ENCODE data around the gene FITM1. TPM values are rescaled to one million over a fixed set of nuclear protein-coding genes. Genes with fewer than 3 reads are reported as not detected.
"Not testable (repeated sequence)": the region's sequence is repeated elsewhere in the genome, so short reads cannot be mapped to it uniquely, and the experiment has no call there.

The FITM1 gene
- polyA plus RNA-seq, 3 donors, result 1.1 to 2.3 (median 1.5) TPM

DNA sequence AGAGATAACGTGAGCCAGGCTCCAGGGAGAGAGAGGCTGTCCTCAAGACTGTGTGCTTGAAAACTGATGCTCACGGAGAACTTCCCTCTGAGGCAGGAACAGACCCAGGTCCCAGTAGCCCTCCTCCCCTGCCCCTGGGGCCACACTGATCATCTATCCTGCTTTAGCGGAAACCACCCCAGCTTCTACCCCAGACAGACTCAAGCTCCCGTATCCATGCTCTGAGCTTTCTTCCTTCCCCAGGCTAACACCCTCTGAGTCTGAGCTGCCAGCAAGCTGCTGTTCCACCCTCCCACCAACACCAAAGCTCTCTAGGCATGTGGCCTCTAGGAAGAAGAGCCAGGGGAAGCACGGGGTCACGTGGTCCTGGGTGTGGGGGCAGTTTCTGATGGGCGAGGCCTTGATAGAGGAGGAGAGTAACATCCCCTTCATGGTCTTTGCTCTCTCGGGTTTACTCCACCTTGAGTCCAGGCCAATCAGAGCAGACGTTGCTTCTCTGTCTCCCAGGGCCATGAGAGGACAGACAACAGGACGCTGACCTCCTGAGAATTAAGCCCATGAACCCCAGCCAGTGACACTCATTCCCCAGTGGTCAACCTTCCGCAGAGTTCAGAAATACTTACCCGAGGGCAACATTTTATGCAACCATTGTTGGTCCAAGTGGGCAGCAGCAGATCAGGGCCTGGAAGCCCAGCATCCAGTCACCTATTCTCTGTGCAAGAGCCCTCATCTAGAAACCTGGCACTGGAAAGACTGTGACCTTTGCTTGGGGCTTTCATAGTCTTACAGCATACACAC, 35.0 kb upstream of the FITM1 start:
- no peak for DNase-seq

DNA sequence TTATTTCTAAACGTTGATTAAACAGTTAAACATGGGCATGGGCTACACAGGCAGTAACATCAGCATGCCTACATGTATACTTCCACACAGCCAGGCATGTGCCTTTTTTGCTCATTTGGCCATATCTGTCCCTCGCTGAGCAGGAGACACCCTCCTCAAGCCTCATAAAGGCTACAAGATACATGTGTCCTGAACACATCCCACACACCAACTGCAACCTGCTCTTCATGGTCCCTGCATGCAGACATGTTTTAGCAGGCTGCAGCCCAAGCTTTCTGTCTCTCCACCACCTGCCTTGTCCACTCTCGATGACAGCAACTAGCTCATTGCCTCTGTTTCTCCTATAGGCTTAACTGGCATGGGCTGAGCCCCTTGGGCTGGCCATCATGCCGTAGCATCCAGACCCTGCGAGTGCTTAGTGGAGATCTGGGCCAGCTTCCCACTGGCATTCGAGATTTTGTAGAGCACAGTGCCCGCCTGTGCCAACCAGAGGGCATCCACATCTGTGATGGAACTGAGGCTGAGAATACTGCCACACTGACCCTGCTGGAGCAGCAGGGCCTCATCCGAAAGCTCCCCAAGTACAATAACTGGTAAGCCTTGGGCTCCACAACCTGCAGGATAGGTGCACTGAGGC, 33.8 kb upstream of the FITM1 start:
- DNase-seq, result no peak

DNA sequence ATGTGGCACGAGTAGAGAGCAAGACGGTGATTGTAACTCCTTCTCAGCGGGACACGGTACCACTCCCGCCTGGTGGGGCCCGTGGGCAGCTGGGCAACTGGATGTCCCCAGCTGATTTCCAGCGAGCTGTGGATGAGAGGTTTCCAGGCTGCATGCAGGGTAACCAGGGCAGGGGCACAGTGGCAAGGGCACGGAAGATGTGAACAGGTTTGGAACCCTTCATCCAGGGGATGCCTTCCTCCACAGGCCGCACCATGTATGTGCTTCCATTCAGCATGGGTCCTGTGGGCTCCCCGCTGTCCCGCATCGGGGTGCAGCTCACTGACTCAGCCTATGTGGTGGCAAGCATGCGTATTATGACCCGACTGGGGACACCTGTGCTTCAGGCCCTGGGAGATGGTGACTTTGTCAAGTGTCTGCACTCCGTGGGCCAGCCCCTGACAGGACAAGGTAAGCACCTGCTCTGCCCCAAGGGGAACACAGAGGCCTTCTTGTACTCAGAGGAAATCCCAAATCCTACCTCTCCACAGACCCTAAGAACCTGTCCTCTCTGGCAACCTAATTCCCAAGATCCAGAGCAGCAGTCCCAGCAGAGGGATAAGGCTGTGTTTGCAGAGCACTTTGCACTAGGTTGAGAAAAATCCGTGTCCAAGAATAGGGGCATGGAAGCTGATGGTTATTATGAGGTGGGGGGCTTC, 32.1 kb upstream of the FITM1 start:
- DNase-seq, result no peak

DNA sequence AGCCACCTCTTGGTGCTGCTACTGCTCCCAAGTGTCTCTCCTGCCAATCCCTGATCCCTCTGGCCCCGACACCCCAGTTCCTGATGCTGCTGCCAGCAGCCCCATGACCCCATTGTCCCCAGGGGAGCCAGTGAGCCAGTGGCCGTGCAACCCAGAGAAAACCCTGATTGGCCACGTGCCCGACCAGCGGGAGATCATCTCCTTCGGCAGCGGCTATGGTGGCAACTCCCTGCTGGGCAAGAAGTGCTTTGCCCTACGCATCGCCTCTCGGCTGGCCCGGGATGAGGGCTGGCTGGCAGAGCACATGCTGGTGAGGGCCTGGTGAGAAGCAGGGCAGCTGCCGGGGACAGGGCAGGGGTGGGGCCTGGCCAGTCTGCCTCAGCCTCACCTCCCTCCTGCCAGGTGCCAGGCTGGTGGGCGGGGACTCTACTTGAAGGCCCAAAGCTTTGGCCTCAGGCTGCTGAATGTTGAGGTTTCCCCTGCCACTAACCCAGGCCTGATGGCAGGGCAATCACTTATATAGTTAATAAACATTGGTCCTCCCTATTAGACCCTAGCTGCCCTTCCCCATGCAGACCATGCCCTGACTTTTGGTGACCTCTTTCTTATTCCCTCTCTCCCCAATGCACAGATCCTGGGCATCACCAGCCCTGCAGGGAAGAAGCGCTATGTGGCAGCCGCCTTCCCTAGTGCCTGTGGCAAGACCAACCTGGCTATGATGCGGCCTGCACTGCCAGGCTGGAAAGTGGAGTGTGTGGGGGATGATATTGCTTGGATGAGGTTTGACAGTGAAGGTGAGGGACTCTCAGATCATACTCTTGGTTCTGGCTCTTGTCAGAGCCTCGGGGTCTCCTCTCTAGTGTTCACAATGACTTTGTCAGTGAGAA, 31.3 kb upstream of the FITM1 start:
- DNase-seq, result no peak

DNA sequence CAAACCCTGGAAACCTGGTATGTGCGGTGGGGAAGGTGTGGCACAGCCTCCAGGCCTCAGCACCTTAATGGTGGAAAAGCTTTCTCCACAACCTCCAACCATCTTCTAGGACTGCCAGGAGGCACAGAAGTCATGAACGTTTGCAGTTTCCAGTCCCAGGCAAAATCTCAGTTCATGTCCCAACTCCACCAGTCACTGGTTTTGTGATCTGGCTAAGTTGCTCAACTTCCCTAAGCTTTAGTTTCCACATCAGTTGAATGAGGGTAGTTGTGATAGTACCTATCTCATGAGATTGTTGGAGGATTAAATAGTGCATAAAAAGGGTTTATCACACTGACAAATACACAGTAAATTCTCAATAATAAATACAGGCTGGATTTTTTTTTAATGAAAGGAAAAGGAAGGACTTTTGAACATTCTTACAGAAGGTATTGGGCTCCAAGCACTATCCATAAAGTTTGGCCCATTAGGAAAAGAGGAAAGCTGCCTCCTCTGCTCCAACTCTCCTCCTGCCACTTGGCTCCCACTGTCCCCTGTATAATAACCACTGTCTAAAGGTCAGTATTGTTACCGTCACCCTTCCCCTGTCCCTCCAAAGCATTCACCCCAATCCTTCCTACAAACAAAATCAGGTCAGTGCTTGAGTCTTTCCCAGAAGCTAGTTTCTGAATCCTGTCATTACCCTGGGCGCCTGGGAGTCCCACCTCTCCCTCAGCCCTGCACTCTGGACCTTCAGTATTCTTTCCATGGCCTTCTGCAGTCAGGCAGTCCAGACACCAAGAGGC, 30.1 kb upstream of the FITM1 start:
- DNase-seq, result no peak

DNA sequence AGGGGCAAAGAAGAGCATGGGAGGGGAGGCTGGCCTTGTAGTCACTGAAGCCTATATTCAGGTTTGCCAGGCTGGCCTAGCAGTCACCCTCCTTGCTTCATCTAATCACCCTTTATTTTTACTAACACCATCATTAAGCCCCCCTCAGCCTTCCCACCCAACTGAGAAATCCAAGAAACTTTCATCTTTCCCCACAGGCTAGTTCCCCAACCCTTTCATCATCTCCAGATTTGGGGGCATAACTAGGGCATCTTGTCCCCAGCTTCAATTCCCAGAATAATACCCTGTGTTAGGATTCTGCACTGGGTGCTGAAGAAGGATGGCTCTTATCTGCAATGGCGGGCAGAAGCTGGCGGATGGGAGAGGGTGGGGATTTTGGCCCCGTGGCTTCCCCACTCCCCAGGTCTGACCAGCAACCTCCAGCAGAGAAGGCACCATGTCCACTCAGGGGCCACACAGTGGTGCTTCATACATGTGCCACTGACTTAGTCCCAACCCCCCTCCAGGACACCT, 29.4 kb upstream of the FITM1 start:
- DNase-seq, result no peak

DNA sequence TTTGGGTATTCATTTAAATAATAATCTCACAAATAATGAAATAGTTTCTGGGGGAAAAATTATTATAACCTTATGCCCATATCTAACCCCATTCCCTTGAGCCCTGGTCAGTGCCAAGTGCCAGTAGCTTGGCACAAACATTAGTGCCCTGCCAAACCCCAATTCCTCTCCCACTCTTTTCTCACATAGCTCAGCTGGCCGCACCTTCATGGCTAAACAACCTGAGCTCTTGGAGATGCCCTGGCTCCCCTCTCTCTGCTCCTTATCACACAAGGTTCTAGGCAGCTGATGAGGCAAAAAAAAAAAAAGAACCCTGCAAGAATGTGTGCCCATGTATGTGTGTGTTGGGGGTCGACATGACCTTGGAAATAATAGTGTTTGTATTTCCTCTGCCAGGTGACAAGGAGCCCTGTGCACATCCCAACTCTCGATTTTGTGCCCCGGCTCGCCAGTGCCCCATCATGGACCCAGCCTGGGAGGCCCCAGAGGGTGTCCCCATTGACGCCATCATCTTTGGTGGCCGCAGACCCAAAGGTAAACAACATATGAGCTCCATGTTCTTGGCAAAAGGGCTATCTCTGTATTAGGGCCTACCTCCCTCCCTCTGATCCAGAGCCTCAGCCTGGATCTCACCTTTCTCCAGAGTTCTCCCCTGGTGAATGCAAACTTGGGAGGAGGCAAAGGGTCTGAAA, 28.0 kb upstream of the FITM1 start:
- DNase-seq, result no peak

DNA sequence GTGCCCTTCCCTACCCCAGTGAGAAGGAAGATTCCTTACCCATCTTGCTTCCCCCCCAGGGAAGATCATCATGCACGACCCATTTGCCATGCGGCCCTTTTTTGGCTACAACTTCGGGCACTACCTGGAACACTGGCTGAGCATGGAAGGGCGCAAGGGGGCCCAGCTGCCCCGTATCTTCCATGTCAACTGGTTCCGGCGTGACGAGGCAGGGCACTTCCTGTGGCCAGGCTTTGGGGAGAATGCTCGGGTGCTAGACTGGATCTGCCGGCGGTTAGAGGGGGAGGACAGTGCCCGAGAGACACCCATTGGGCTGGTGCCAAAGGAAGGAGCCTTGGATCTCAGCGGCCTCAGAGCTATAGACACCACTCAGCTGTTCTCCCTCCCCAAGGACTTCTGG, 27.0 kb upstream of the FITM1 start:
- no peak for DNase-seq

DNA sequence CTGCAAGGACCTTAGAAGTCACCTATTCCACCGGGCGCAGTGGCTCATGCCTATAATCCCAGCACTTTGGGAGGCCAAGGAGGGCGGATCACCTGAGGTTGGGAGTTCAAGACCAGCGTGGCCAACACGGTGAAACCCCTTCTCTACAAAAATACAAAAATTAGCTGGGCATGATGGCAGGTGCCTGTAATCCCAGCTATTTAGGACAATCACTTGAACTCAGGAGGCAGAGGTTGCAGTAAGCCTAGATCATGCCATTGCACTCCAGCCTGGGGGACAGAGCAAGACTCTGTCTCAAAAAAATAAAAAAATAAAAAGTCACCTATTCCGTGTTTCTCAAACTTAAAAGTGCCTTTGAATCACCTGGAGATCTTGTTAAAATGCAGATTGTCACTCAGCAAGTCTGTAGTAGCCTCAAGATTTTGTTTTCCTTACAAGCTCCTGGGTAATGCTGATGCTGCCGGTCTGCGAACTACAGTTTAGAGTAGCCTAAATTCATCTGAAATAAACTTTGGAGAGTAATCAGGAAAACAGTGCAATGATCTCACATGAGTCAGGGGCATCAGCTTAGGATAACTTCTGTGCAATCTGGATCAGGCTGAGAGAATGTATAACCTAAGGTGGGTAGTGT, 24.7 kb upstream of the FITM1 start:
- not testable (repeated sequence) for DNase-seq

DNA sequence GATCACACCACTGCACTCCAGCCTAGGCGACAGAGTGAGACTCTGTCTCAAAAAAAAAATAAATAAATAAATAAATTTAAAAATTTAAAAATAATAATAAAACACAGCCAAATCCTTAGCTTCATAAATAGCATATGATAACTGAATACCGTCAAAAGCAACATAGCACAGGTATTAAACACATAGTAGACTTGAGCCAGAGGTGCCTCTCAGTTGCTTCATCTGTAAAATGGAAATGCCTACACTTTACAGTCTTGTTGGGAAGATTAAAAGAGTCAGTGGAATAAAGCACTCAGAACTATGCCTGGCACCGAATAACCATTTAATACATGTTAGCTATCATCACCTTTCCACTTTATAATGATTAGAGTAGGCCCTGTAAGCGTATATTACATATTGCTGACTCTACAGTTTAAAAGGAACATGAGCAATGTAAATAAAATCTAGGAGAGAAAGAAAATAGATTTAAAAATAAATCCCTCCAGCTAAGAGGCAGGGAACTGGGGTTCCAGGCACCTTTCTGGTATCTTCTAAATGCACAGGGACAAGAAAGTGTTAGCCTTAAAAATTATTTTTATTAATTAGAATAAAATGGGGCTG, 23.7 kb upstream of the FITM1 start:
- no peak for DNase-seq

DNA sequence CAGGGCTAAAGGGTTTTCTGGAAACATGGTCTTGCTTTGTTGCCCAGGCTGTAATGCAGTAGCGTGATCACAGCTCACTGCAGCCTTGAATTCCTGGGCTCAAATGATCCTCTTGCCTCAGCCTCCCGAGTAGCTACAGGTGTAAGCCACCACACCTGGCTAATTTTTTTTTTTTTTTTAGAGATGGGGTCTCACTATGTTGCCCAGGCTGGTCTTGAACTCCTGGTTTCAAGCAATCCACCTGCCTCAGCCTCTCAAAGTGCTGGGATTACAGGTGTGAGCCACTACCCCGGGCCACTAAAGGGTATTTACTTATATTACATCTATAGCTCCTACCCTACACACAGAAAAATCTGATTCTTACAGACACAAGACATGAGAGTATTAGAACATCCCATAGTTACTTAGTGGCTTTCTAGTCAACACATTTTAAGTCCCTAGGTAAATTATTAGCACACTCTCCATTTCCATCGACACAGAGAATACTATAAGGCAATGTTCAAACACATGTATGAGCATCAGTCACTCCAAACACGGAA, 22.1 kb upstream of the FITM1 start:
- no peak for DNase-seq

DNA sequence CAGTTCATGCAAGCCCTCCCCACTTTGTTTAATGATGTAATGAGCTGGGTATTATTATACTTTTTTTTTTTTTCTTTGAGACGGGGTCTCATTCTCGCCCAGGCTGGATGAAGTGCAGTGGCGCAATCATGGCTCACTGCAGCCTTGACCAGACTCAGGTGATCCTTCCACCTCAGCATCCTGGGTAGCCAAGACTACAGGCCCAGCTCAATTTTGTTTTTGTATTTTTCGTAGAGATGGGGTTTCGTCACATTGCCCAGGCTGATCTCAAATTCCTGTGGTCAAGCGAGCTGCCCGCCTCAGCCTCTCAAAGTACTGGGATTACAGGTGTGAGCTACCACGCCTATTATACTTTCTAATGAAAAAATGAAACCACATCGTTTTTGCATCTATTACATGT, 20.4 kb upstream of the FITM1 start:
- DNase-seq, result no peak

DNA sequence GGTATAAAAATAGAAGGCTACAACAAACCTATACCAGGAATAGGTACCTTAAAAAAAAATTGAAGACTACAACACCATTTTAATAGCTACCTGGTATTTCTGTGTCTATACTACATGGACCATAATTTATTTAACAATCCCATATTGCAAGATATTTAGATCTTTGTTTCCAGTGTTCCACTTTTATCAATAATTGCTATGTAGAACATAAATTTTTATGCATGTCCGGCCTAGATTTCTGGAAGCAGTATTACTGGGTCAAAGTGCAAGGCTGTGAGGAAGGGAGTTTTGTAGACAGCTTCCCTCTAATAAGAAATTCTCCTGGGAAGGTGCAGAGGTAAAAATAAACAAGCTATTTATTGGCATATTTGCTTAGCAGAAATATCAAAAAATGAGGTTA, 19.9 kb upstream of the FITM1 start:
- no peak for DNase-seq

DNA sequence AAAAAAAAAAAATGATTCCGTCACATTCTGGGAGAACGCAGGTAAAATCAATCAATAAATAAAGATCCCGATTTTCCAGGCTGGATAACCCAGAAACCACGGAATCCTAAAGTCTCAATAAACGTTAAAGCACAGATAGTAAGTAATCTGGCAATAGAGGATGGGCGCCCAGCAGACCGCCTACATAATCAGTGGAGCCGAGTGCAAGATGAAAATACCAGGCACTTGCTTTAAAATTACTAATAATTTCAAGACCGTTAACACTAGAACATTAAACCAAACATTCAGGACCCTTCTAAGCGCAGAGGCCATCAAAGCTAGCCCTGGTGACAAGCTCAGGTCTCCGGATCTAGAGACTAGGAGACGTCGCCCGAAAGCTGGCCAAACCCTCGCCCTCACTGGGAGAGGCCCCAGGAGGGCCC, 17.1 kb upstream of the FITM1 start:
- no peak for DNase-seq

DNA sequence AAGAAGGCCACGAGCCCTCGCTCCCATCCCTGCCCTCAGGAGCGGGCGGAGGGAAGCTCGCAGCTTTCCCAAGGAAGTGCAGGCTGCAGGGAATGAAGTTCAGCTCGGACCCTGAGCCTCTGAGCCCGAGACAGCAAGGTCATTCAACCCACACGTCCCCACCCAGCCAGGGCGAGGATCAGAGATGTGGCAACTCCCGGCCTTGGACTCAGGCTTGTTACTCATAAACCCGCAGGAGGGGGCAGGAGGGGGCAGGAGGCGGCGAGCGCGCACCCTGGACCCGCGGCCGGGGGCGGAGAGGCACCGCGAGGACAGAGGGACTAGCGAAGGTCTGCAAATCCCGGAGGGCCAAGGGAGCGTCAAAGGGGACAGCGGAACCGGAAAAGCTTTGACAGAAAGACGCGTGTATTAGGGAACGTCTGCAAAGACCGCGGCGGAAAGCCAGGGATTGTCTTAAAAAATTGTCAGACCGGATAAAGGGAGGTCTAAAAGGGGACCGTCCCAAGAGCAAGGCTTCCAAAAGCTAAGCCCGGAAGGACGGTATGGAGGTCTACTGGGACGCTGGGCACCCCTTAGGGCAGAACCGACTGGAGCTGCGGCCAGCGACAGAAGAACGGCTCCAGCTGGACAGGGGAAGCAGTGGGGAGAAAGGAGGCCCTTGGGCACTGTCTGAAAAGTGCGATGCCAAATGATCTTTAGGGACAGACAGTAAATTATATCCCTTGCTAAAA, 16.5 kb upstream of the FITM1 start:
- DNase-seq, result peak; percentile 88

DNA sequence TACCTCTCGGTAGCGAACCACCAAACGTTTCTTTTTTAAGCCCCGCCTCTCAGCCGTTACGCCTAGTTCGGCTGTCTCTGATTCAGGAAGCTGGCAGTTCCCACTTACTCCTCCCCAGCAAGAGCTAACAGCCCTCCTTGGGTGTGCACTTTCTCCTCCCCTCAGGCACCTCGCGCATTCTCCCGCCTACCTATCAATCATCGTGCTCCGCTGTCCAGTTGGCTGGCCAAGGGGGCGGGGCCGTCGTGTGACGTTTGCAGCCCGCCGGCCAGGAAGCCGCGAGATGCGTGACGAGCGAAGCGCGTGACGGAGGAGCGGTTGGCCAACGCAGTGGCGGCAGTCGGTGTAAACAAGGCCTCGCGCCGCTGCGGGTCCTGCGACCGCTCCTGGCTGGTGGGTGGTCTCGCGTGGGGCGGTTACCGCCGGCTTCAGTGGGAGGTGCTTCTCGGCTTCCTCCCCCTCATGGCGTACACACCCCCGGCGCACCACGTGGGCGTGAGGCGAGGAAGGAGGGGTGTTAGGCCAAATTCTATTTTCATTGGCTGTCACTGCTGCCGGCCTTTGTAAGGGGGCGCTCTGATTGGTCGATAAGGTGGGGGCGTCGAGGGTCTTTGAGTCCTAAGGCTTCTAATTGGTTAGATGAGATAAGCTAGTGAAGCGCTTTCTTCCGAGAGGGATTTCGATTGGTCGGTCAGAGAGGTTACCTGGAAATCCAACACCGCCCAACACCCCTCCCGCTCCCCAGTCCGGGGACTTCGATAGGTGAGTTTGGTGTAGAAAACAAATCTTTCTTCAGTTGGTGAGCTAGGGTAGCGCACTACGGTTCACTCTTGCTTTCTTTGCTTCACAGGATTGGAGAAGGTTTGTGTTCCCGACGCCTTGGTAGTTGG, 15.7 kb upstream of the FITM1 start, which contains the start of the genes DCAF11 and NRL:
Gene DCAF11 (plus strand): TSS at position 246 of the 890 bp plus-strand sequence. CDS start 818 bp downstream, outside the sequence.
Gene NRL (minus strand): TSS at position 418 of the 890 bp plus-strand sequence. CDS start 32,101 bp downstream, outside the sequence.
- DNase-seq, result peak; percentile 100

Data from renal pelvis (tissue), 4 donors.